HG03520 (cell line): ENCODE measurements around the gene RAD51B.
"Not testable (repeated sequence)": the region's sequence is repeated elsewhere in the genome, so short reads cannot be mapped to it uniquely, and the experiment has no call there.

Experiments used
- ATAC-seq: cut with Tn5 transposase; IDR thresholded peaks from one replicate; pipeline ENCODE4 v1.9.1; 2021; ENCODE audit warnings: mild to moderate bottlenecking, moderate library complexity; ENCODE audit not compliant: unreplicated experiment

RAD51B gene

GRCh38 chr14:68285421-68286179, 466.0 kb downstream of the RAD51B start:
- ATAC-seq = no peak

GRCh38 chr14:68286667-68287066, 467.1 kb downstream of the RAD51B start:
- no peak for ATAC-seq

GRCh38 chr14:68289452-68289851, 469.9 kb downstream of the RAD51B start:
- not testable (repeated sequence) for ATAC-seq

- no peak for ATAC-seq
Observed at GRCh38 chr14:68291820-68292219, 472.2 kb downstream of the RAD51B start.

GRCh38 chr14:68292441-68293215, 473.0 kb downstream of the RAD51B start:
- no peak for ATAC-seq

- ATAC-seq = no peak
Observed at GRCh38 chr14:68293404-68293803, 473.8 kb downstream of the RAD51B start.

GRCh38 chr14:68295316-68295816, 475.8 kb downstream of the RAD51B start:
- ATAC-seq = no peak

GRCh38 chr14:68297039-68297438, 477.5 kb downstream of the RAD51B start:
- no peak for ATAC-seq

- ATAC-seq = no peak
Observed at GRCh38 chr14:68297876-68298468, 478.4 kb downstream of the RAD51B start.

GRCh38 chr14:68300608-68301007, 481.0 kb downstream of the RAD51B start:
- no peak for ATAC-seq

- no peak for ATAC-seq
Observed at GRCh38 chr14:68301219-68301618, 481.6 kb downstream of the RAD51B start.

GRCh38 chr14:68302938-68303337, 483.4 kb downstream of the RAD51B start:
- ATAC-seq = not testable (repeated sequence)

- no peak for ATAC-seq
Observed at GRCh38 chr14:68305738-68306137, 486.2 kb downstream of the RAD51B start.

- ATAC-seq = peak; percentile 50
Observed at GRCh38 chr14:68306265-68306933, 486.8 kb downstream of the RAD51B start.

GRCh38 chr14:68306934-68307789, 487.6 kb downstream of the RAD51B start:
- no peak for ATAC-seq

GRCh38 chr14:68307790-68308168, 488.2 kb downstream of the RAD51B start:
- no peak for ATAC-seq

GRCh38 chr14:68308726-68309520, 489.3 kb downstream of the RAD51B start:
- ATAC-seq = no peak

- no peak for ATAC-seq
Observed at GRCh38 chr14:68309616-68310015, 490.0 kb downstream of the RAD51B start.

- no peak for ATAC-seq
Observed at GRCh38 chr14:68312300-68312699, 492.7 kb downstream of the RAD51B start.
